Activated CD8-positive, alpha-beta T cell treated with anti-CD3 and anti-CD28 coated beads for 36 hours (primary cell): ENCODE data around the gene NEDD4. TPM values are rescaled to one million over a fixed set of nuclear protein-coding genes. Genes with fewer than 3 reads are reported as not detected.

Experiments
- ATAC-seq: fragments of 200-7000 bp; cut with Tn5 transposase; one replicate; pipeline ENCODE4 v1.10.0; 2021; ENCODE audit warnings: mild to moderate bottlenecking, moderate library complexity
- CTCF ChIA-PET: fragments of 350-600 bp; sonication (Branson Sonifier 250); formaldehyde crosslinking; loops from one replicate; lab custom pipeline; 2021; ENCODE audit warnings: antibody characterized with exemption; lab: Charles Lee
- POLR2A ChIA-PET: fragments of 350-600 bp; sonication (Branson Sonifier 250); formaldehyde crosslinking; loops from one replicate; lab custom pipeline; 2021; ENCODE audit warnings: antibody characterized with exemption; lab: Charles Lee
- DNase-seq: peaks from one replicate; pipeline ENCODE4 v3.0.0-alpha.2; 2020
- H3K27ac Mint-ChIP-seq: one replicate; pipeline ENCODE4 v1.8.0; 2021; ENCODE audit warnings: mild to moderate bottlenecking, mixed read lengths
- H3K27me3 Mint-ChIP-seq: one replicate; pipeline ENCODE4 v1.8.0; 2021; ENCODE audit warnings: mixed read lengths
- H3K36me3 Mint-ChIP-seq: one replicate; pipeline ENCODE4 v1.8.0; 2021; ENCODE audit warnings: low read depth, mixed read lengths
- H3K4me1 Mint-ChIP-seq: one replicate; pipeline ENCODE4 v1.8.0; 2021; ENCODE audit warnings: low read depth, mixed read lengths
- H3K4me3 Mint-ChIP-seq: one replicate; pipeline ENCODE4 v1.8.0; 2021; ENCODE audit warnings: mild to moderate bottlenecking, moderate library complexity, mixed read lengths
- H3K9me3 Mint-ChIP-seq: one replicate; pipeline ENCODE4 v1.8.0; 2021; ENCODE audit warnings: mixed read lengths
- intact Hi-C: fragments of 100-400 bp; cut with micrococcal nuclease; formaldehyde crosslinking; loops from one replicate; pipeline ENCODE4 v1.10.0; 2022
- total RNA-seq, 2 experiments: library from RNA; stranded (reverse); gene quantifications; one replicate each; pipeline ENCODE4 v1.2.3, GENCODE V29; 2021
- TF ChIP-seq, protein P1 (sequence below): fragments of 200-600 bp; IDR thresholded peaks from one replicate; pipeline ENCODE4 v1.8.0; 2022; ENCODE audit warnings: antibody characterized with exemption, mild to moderate bottlenecking

The NEDD4 gene
- total RNA-seq, 2 experiments from 2014 or later = 10.4 to 11.8 TPM

DNA sequence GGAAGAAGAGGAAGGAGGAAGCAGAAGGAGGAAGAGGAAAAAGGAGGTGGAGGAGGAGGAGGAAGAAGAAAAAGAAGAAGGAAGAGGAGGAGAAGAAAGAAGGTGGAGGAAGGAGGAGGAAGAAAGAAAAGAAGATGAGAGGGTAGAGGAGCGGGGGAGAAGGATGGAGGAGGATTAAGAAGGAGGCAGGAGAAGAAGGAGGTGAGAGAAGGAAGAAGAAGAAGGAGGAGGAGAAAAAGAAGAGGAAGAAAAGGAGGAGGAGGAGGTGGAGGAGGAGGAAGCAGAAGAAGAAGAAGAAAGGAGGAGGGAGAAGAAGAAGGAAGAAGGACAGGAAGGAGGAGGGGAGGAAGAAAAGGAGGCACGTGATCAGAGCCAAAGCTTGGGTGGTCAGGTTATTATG is 213.1 kb downstream of the NEDD4 start:
- ATAC-seq (no peak), DNase-seq (no peak)
- ChIA-PET POLR2A (no interaction called here), CTCF (interaction anchor here (1.2 kb wide), 1 partner anchor 123 kb away, joined by 3 read pairs; no protein-coding TSS in a partner anchor)
- H3K27me3 Mint-ChIP-seq = peaks cover 10% of the 10 kb centered on the region
- H3K27ac Mint-ChIP-seq = no peak overlapping the region
- intact Hi-C loops = no loop called here
- TF ChIP-seq, protein P1, sequence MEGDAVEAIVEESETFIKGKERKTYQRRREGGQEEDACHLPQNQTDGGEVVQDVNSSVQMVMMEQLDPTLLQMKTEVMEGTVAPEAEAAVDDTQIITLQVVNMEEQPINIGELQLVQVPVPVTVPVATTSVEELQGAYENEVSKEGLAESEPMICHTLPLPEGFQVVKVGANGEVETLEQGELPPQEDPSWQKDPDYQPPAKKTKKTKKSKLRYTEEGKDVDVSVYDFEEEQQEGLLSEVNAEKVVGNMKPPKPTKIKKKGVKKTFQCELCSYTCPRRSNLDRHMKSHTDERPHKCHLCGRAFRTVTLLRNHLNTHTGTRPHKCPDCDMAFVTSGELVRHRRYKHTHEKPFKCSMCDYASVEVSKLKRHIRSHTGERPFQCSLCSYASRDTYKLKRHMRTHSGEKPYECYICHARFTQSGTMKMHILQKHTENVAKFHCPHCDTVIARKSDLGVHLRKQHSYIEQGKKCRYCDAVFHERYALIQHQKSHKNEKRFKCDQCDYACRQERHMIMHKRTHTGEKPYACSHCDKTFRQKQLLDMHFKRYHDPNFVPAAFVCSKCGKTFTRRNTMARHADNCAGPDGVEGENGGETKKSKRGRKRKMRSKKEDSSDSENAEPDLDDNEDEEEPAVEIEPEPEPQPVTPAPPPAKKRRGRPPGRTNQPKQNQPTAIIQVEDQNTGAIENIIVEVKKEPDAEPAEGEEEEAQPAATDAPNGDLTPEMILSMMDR = no peak
- H3K4me3 Mint-ChIP-seq = no peak overlapping the region
- H3K9me3 Mint-ChIP-seq = no peaks in the 10 kb centered on the region
- H3K36me3 Mint-ChIP-seq = no peaks in the 10 kb centered on the region
- H3K4me1 Mint-ChIP-seq = no peaks in the 10 kb centered on the region

DNA sequence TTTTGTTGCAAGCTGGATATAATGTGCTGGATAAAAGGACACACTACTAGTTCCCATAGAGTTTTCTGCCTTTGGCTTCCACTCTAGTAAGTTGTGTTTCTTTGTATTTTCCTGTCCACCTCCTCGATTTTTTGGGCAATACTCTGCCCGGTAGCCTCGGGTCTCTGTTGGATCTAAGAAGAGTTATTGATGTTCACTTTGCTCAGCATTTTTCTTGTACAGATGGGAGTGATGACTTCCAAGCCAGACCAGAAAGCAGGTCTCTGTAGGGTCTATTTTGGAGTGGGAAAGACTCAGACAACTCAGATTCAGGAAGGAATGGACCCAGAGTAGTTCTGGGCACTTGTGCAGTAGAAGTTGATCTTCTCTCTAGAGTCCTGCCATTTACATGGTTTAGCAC is 214.5 kb downstream of the NEDD4 start:
- ATAC-seq = no peak

More for the DNA sequence above, 214.5 kb downstream of the NEDD4 start:
- Mint-ChIP-seq H3K4me1 (no peaks in the 10 kb centered on the region), H3K27me3 (peaks cover 10% of the 10 kb centered on the region), H3K9me3 (no peaks in the 10 kb centered on the region), H3K27ac (no peak overlapping the region), H3K36me3 (no peaks in the 10 kb centered on the region), H3K4me3 (no peak overlapping the region)
- TF ChIP-seq, protein P1 = no peak
- no peak for DNase-seq
- ChIA-PET POLR2A (no interaction called here), CTCF (no interaction called here)
- intact Hi-C loops = no loop called here
